KMS-11 (cell line): Measurements from ENCODE around the gene NUTM2F.

Experiments
- H2AFZ ChIP-seq: fragments of 200-600 bp; sonication (generic); 2 replicates; pipeline ENCODE4 v1.6.1; 2016; ENCODE audit warnings: antibody characterized with exemption, mixed run types, low read depth
- H3K27ac ChIP-seq: fragments of 200-600 bp; sonication (generic); 2 replicates; pipeline ENCODE4 v1.6.1; 2016; ENCODE audit warnings: mild to moderate bottlenecking, mixed run types
- H3K27me3 ChIP-seq: fragments of 200-600 bp; sonication (generic); 2 replicates; pipeline ENCODE4 v1.6.1; 2017; ENCODE audit warnings: mild to moderate bottlenecking, low read depth, mixed run types, moderate library complexity; ENCODE audit not compliant: insufficient read depth
- H3K36me3 ChIP-seq: fragments of 200-600 bp; sonication (generic); 2 replicates; pipeline ENCODE4 v1.6.1; 2017; ENCODE audit warnings: mild to moderate bottlenecking, mixed run types; ENCODE audit not compliant: insufficient read depth
- H3K4me1 ChIP-seq: fragments of 200-600 bp; sonication (generic); 2 replicates; pipeline ENCODE4 v1.6.1; 2016; ENCODE audit warnings: mild to moderate bottlenecking, low read depth, mixed run types; ENCODE audit not compliant: poor library complexity, severe bottlenecking
- H3K4me2 ChIP-seq: fragments of 200-600 bp; sonication (generic); 2 replicates; pipeline ENCODE4 v1.7.0; 2016; ENCODE audit warnings: mild to moderate bottlenecking, mixed run types
- H3K4me3 ChIP-seq: fragments of 200-600 bp; sonication (generic); IDR thresholded peaks from 2 replicates; pipeline ENCODE4 v1.6.1; 2017; ENCODE audit warnings: low read depth, low read length, mixed read lengths; ENCODE audit not compliant: insufficient read depth
- H3K79me2 ChIP-seq: fragments of 200-600 bp; sonication (generic); 2 replicates; pipeline ENCODE4 v1.6.1; 2016; ENCODE audit warnings: low read depth, mixed run types; ENCODE audit not compliant: insufficient read depth
- H3K9ac ChIP-seq: fragments of 200-600 bp; sonication (generic); 2 replicates; pipeline ENCODE4 v1.6.1; 2016; ENCODE audit warnings: mild to moderate bottlenecking, mixed run types
- H4K20me1 ChIP-seq: fragments of 200-600 bp; sonication (generic); 2 replicates; pipeline ENCODE4 v1.6.1; 2016; ENCODE audit warnings: mild to moderate bottlenecking, mixed run types; ENCODE audit not compliant: insufficient read depth
- TF ChIP-seq, protein P1 (sequence below): fragments of 200-600 bp; sonication (generic); conservative IDR thresholded peaks from 2 replicates; pipeline ENCODE4 v1.6.1; 2017; ENCODE audit warnings: low read depth, mild to moderate bottlenecking, antibody characterized with exemption, low read length, moderate library complexity, mixed read lengths

NUTM2F gene

DNA sequence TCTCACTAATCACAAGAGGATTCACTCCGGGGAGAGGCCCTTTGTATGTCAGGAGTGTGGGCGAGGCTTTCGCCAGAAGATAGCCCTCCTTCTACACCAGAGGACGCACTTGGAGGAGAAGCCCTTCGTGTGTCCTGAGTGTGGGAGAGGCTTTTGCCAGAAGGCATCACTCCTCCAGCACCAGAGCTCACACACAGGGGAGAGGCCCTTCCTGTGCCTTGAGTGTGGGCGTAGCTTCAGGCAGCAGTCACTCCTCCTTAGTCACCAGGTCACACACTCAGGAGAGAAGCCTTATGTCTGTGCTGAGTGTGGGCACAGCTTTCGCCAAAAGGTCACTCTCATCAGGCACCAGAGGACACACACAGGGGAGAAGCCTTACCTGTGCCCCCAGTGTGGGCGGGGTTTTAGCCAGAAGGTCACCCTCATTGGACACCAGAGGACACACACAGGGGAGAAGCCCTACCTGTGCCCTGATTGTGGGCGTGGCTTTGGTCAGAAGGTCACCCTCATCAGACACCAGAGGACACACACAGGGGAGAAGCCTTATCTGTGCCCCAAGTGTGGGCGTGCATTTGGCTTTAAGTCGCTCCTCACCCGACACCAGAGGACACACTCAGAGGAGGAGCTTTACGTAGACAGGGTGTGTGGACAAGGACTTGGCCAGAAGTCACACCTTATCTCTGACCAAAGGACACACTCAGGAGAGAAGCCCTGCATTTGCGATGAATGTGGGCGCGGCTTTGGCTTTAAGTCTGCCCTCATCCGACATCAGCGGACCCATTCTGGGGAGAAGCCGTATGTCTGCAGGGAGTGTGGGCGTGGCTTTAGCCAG, 27.8 kb downstream of the NUTM2F start:
- Histone ChIP-seq H3K4me3 (no peak overlapping the region), H3K4me2 (no peak overlapping the region), H3K79me2 (no peaks in the 10 kb centered on the region), H3K36me3 (no peaks in the 10 kb centered on the region), H3K27ac (no peak overlapping the region), H3K4me1 (no peaks in the 10 kb centered on the region), H2AFZ (no peak overlapping the region), H4K20me1 (no peaks in the 10 kb centered on the region), H3K27me3 (no peaks in the 10 kb centered on the region), H3K9ac (no peak overlapping the region)
- TF ChIP-seq, protein P1, sequence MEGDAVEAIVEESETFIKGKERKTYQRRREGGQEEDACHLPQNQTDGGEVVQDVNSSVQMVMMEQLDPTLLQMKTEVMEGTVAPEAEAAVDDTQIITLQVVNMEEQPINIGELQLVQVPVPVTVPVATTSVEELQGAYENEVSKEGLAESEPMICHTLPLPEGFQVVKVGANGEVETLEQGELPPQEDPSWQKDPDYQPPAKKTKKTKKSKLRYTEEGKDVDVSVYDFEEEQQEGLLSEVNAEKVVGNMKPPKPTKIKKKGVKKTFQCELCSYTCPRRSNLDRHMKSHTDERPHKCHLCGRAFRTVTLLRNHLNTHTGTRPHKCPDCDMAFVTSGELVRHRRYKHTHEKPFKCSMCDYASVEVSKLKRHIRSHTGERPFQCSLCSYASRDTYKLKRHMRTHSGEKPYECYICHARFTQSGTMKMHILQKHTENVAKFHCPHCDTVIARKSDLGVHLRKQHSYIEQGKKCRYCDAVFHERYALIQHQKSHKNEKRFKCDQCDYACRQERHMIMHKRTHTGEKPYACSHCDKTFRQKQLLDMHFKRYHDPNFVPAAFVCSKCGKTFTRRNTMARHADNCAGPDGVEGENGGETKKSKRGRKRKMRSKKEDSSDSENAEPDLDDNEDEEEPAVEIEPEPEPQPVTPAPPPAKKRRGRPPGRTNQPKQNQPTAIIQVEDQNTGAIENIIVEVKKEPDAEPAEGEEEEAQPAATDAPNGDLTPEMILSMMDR, result no peak

DNA sequence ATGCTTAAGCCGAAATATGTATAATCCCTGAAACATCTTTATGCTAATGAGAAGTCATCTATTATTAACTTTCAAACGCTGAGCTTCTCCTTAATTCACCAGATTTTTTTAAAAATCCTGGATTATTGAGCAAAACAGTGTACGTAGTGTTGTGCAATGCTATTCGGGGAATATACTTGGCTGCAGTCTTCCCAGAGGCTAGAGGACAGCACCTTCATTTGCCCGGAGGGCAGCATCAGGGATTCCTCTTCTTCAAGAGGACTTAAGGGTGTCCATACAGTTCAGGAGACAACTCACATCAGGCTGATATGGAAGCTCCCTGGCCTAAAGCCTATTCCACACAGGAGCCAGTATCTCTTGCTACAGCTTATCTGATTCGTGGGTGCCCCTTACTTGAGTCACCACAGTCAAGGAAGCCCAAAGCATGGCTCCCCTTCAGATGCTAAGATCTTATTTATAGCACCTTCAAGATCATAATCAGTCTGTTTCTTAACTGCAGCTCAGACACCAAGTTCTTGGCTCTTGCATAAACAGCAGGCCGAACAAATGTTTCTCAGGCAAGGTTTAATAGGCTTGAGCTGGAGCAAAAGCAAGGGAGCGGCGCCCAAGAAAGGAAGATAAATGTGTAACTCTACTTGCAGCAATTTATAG, 29.4 kb downstream of the NUTM2F start:
- H3K27ac ChIP-seq, result no peak overlapping the region
- no peaks in the 10 kb centered on the region for H3K4me1 ChIP-seq
- no peak overlapping the region for H2AFZ ChIP-seq
- no peaks in the 10 kb centered on the region for H4K20me1 ChIP-seq
- no peak overlapping the region for H3K9ac ChIP-seq
- no peaks in the 10 kb centered on the region for H3K79me2 ChIP-seq
- no peaks in the 10 kb centered on the region for H3K36me3 ChIP-seq
- H3K4me2 ChIP-seq, result no peak overlapping the region
- no peaks in the 10 kb centered on the region; the same call in 1 of the 2 replicates for H3K27me3 ChIP-seq
- TF ChIP-seq, protein P1, result no peak
- H3K4me3 ChIP-seq, result no peak overlapping the region

DNA sequence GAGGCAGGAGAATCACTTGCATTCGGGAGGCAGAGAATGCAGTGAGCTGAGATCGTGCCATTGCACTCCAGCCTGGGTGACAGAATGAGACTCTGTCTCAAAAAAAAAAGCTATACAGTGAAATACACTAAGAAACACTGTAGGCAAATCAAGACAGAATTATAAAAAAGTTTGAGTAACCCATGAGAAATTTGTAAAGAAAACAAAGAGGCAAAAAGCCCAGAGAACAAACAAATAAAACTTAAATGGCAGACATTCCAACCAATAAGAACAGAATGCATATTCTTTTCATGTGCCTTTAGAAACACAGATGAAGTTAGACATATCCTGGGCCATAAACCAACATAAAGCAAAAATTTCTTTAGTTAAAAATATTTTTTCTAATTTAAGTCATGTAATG, 38.8 kb downstream of the NUTM2F start:
- Histone ChIP-seq H3K9ac (no peak overlapping the region), H3K4me2 (no peak overlapping the region), H3K79me2 (no peaks in the 10 kb centered on the region), H3K4me1 (no peaks in the 10 kb centered on the region), H3K27ac (no peak overlapping the region), H2AFZ (no peak overlapping the region), H3K36me3 (0 out of 2 replicates have a peak, but pooled peaks cover 2% of the 10 kb centered on the region), H4K20me1 (no peaks in the 10 kb centered on the region), H3K27me3 (no peaks in the 10 kb centered on the region; the same call in 1 of the 2 replicates), H3K4me3 (no peak overlapping the region)
- TF ChIP-seq, protein P1, result no peak

DNA sequence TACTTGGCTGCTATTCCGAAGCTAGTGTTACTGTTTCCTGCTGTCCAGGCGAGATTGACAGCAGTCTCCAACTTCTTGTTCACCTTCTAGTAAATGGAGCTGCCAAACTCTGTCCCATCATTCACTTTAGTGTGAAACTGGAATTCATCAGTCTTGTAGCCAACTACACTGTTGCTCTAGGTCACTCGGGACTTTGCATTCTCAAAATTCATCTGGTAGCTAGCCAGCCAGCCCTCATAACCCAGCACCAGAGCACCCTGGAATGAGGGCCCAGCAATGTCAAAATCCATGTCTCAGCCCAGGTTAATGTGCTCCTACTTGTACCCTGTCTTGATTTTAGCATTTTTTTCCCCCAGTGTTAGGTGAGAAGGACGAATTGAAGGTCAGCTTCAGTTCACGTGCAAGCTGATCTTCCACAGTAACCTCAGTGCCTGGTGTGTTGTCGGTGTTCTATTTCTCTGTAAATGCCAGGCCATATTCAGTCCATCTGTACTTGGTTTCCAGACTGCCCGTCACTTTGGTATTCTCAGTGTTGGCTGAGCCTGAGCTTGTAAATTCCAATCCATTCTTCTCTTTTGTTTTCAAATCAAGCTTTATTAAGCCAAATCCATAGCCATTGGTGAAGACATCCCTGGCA, 40.4 kb downstream of the NUTM2F start:
- TF ChIP-seq, protein P1, result no peak
- H3K27ac ChIP-seq, result no peak overlapping the region
- no peaks in the 10 kb centered on the region for H3K4me1 ChIP-seq
- no peaks in the 10 kb centered on the region for H3K36me3 ChIP-seq
- H3K79me2 ChIP-seq, result no peaks in the 10 kb centered on the region
- no peaks in the 10 kb centered on the region for H4K20me1 ChIP-seq
- no peak overlapping the region for H2AFZ ChIP-seq
- H3K4me2 ChIP-seq, result no peak overlapping the region
- H3K9ac ChIP-seq, result no peak overlapping the region
- no peak overlapping the region for H3K4me3 ChIP-seq
- no peaks in the 10 kb centered on the region for H3K27me3 ChIP-seq
